Caco-2 (cell line): ENCODE results near the gene FRMD4A. TPM values are rescaled to one million over a fixed set of nuclear protein-coding genes. Genes with fewer than 3 reads are reported as not detected.

ENCODE experiments used
- BruUV-seq: library from RNA; stranded (reverse); fragments of 400-500 nt; replicated peaks from 2 replicates; lab custom pipeline; 2021; lab: Mats Ljungman, UMichigan
- CTCF ChIA-PET: fragments of 300-600 bp; sonication (Branson Sonifier 250); formaldehyde crosslinking; loops from one replicate; lab custom pipeline; 2022; ENCODE audit warnings: antibody characterized with exemption; lab: Charles Lee
- POLR2A ChIA-PET: fragments of 300-600 bp; sonication (Branson Sonifier 250); formaldehyde crosslinking; loops from one replicate; lab custom pipeline; 2022; ENCODE audit warnings: antibody characterized with exemption; lab: Charles Lee
- DNase-seq, 2 experiments: peaks; one replicate each; pipeline versions ENCODE4 v3.0.0 to v3.0.0-alpha.2; 2020 to 2022
- H3K27me3 ChIP-seq: replicated peaks from 2 replicates; pipeline ENCODE4 v1.6.0; 2011; ENCODE audit warnings: low read length; ENCODE audit not compliant: control insufficient read depth, insufficient read depth
- H3K36me3 ChIP-seq: 2 replicates; pipeline ENCODE4 v1.5.1; 2011; ENCODE audit warnings: low read length; ENCODE audit not compliant: control insufficient read depth, insufficient read depth
- H3K4me1 ChIP-seq: fragments of 250-450 bp; sonication (Bioruptor Pico); 2 replicates; pipeline ENCODE4 v1.5.1; 2020; ENCODE audit warnings: mild to moderate bottlenecking
- H3K4me3 ChIP-seq: 2 replicates; pipeline ENCODE4 v1.5.1; 2011; ENCODE audit warnings: low read depth, mild to moderate bottlenecking, control low read depth, low read length
- H3K9me3 ChIP-seq: fragments of 250-450 bp; sonication (Bioruptor Pico); 2 replicates; pipeline ENCODE4 v1.5.1; 2020; ENCODE audit warnings: mild to moderate bottlenecking, moderate library complexity
- H3K27ac Mint-ChIP-seq: one replicate; pipeline ENCODE4 v1.8.0; 2022; ENCODE audit warnings: mixed read lengths; ENCODE audit not compliant: unreplicated experiment
- H3K27me3 Mint-ChIP-seq: one replicate; pipeline ENCODE4 v1.8.0; 2022; ENCODE audit warnings: mixed read lengths; ENCODE audit not compliant: insufficient read depth, unreplicated experiment
- H3K36me3 Mint-ChIP-seq: one replicate; pipeline ENCODE4 v1.8.0; 2022; ENCODE audit warnings: mild to moderate bottlenecking, mixed read lengths; ENCODE audit not compliant: insufficient read depth, unreplicated experiment
- H3K4me1 Mint-ChIP-seq: one replicate; pipeline ENCODE4 v1.8.0; 2022; ENCODE audit warnings: low read depth, mixed read lengths; ENCODE audit not compliant: unreplicated experiment
- H3K4me3 Mint-ChIP-seq: one replicate; pipeline ENCODE4 v1.8.0; 2022; ENCODE audit warnings: mild to moderate bottlenecking, moderate library complexity, mixed read lengths; ENCODE audit not compliant: unreplicated experiment
- H3K9me3 Mint-ChIP-seq: one replicate; pipeline ENCODE4 v1.8.0; 2022; ENCODE audit warnings: mixed read lengths; ENCODE audit not compliant: unreplicated experiment
- CTCF ChIP-seq, 2 experiments: fragments of 200-600 bp in 1 of 2; IDR thresholded peaks; 1 replicate in 1 of 2; 2 replicates in 1 of 2; pipeline versions ENCODE4 v1.5.1 to v1.8.0; 2011 to 2022; ENCODE audit warnings: antibody characterized with exemption in 1 of 2, control low read depth in 1 of 2, inconsistent platforms in 1 of 2, low read depth in 1 of 2, low read length in 1 of 2, mild to moderate bottlenecking in 1 of 2, moderate library complexity in 1 of 2; ENCODE audit not compliant: insufficient read depth in 1 of 2, severe bottlenecking in 1 of 2, unreplicated experiment in 1 of 2
- intact Hi-C: fragments of 100-400 bp; cut with micrococcal nuclease; formaldehyde crosslinking; loops from one replicate; pipeline ENCODE4 v1.10.0; 2022; ENCODE audit not compliant: unreplicated experiment
- total RNA-seq: library from RNA; stranded (reverse); gene quantifications from 2 replicates; pipeline ENCODE4 v1.2.3, GENCODE V29; 2022

The FRMD4A gene
- total RNA-seq, 1 experiment from 2014 or later: 52.1 TPM

GRCh38 chr10:13608246-13608853 is 722.4 kb downstream of the FRMD4A start:
- ChIA-PET CTCF (no interaction called here), POLR2A (no interaction called here)
- no TSS peak for BruUV-seq
- intact Hi-C loops: no loop called here
- Histone ChIP-seq H3K4me1 (no peaks in the 10 kb centered on the region), H3K9me3 (no peaks in the 10 kb centered on the region), H3K27me3 (no peaks in the 10 kb centered on the region), H3K36me3 (peaks cover 3% of the 10 kb centered on the region), H3K4me3 (no peak overlapping the region)
- DNase-seq: no peak
- no peak overlapping the region for H3K27ac Mint-ChIP-seq
- no peaks in the 10 kb centered on the region for H3K9me3 Mint-ChIP-seq
- H3K4me3 Mint-ChIP-seq: no peak overlapping the region
- H3K36me3 Mint-ChIP-seq: peaks cover 57% of the 10 kb centered on the region
- no peaks in the 10 kb centered on the region for H3K27me3 Mint-ChIP-seq
- no peak for TF ChIP-seq CTCF (IDR thresholded peaks at IDR 0.05; ENCODE audit: insufficient read depth in 1 of 2, low read depth in 1 of 2, low read length in 1 of 2, severe bottlenecking in 1 of 2, unreplicated experiment in 1 of 2)
- no peaks in the 10 kb centered on the region for H3K4me1 Mint-ChIP-seq

- peaks cover 30% of the 10 kb centered on the region for H3K36me3 Mint-ChIP-seq
- no peaks in the 10 kb centered on the region for H3K27me3 Mint-ChIP-seq
- no TSS peak for BruUV-seq
- H3K27me3 ChIP-seq: no peaks in the 10 kb centered on the region
- no peak overlapping the region for H3K27ac Mint-ChIP-seq
- H3K9me3 ChIP-seq: no peaks in the 10 kb centered on the region
- H3K4me1 Mint-ChIP-seq: no peaks in the 10 kb centered on the region
- DNase-seq: no peak
- H3K4me1 ChIP-seq: no peaks in the 10 kb centered on the region
- H3K4me3 ChIP-seq: no peak overlapping the region
- ChIA-PET CTCF (no interaction called here), POLR2A (no interaction called here)
- intact Hi-C loops: no loop called here
- no peaks in the 10 kb centered on the region for H3K9me3 Mint-ChIP-seq
- TF ChIP-seq CTCF (IDR thresholded peaks at IDR 0.05; ENCODE audit: insufficient read depth in 1 of 2, low read depth in 1 of 2, low read length in 1 of 2, severe bottlenecking in 1 of 2, unreplicated experiment in 1 of 2): no peak
- H3K36me3 ChIP-seq: peaks cover 2% of the 10 kb centered on the region; the same call in 1 of the 2 replicates
- H3K4me3 Mint-ChIP-seq: no peak overlapping the region
Observed at GRCh38 chr10:13604357-13605040, 726.2 kb downstream of the FRMD4A start.

- Mint-ChIP-seq H3K9me3 (no peaks in the 10 kb centered on the region), H3K27me3 (no peaks in the 10 kb centered on the region), H3K36me3 (peaks cover 12% of the 10 kb centered on the region), H3K4me1 (no peaks in the 10 kb centered on the region), H3K4me3 (no peak overlapping the region), H3K27ac (no peak overlapping the region)
- Histone ChIP-seq H3K36me3 (no peaks in the 10 kb centered on the region), H3K4me1 (no peaks in the 10 kb centered on the region), H3K27me3 (no peaks in the 10 kb centered on the region), H3K9me3 (no peaks in the 10 kb centered on the region), H3K4me3 (no peak overlapping the region)
- CTCF ChIA-PET: no interaction called here
- TF ChIP-seq CTCF (IDR thresholded peaks at IDR 0.05; ENCODE audit: insufficient read depth in 1 of 2, low read depth in 1 of 2, low read length in 1 of 2, severe bottlenecking in 1 of 2, unreplicated experiment in 1 of 2): no peak
- POLR2A ChIA-PET: interaction anchor here (0.5 kb wide), 1 partner anchor 776 kb away, joined by 3 read pairs; no protein-coding TSS in a partner anchor
- intact Hi-C loops: no loop called here
- DNase-seq: no peak
- BruUV-seq: no TSS peak
Observed at GRCh38 chr10:13597909-13598308, 732.8 kb downstream of the FRMD4A start.
